K562 (cell line): Measurements from ENCODE around the gene COL9A2.
"Not testable (repeated sequence)": the region's sequence is repeated elsewhere in the genome, so short reads cannot be mapped to it uniquely, and the experiment has no call there.

Experiments
- ARID3A ChIP-seq: IDR thresholded peaks from 2 replicates; pipeline ENCODE4 v1.6.1; 2012; ENCODE audit warnings: low read depth, low read length, improper control_type of control experiment, borderline replicate concordance
- ATF7 ChIP-seq: fragments of 450-650 bp; IDR thresholded peaks from 2 replicates; pipeline ENCODE4 v1.7.1; 2014; ENCODE audit warnings: mild to moderate bottlenecking, moderate library complexity
- CTCF ChIP-seq, 3 experiments: IDR thresholded peaks in 2 of 3; conservative IDR thresholded peaks in 1 of 3; 2 replicates each; pipeline ENCODE4 v1.5.1; 2011 to 2012; ENCODE audit warnings: low read length in 3 of 3, mild to moderate bottlenecking in 3 of 3, control low read depth in 2 of 3, improper control_type of control experiment in 1 of 3, inconsistent platforms in 1 of 3, low read depth in 1 of 3, mixed read lengths in 1 of 3, moderate library complexity in 1 of 3; ENCODE audit not compliant: insufficient read depth in 2 of 3
- GATA2 ChIP-seq: sonication (generic); formaldehyde crosslinking; IDR thresholded peaks from 2 replicates; pipeline ENCODE4 v1.4.0; 2020; ENCODE audit warnings: mild to moderate bottlenecking, missing genetic modification reagents
- ILF3 ChIP-seq: fragments of 450-650 bp; IDR thresholded peaks from 2 replicates; pipeline ENCODE4 v1.6.1; 2018; ENCODE audit warnings: antibody characterized with exemption, mild to moderate bottlenecking, moderate library complexity, borderline replicate concordance
- MAFG ChIP-seq: fragments of 450-650 bp; conservative IDR thresholded peaks from 2 replicates; pipeline ENCODE4 v1.6.1; 2016; ENCODE audit warnings: missing genetic modification characterization, missing compliant biosample characterization
- MAFK ChIP-seq: IDR thresholded peaks from 2 replicates; pipeline ENCODE4 v1.6.1; 2011; ENCODE audit warnings: low read length, improper control_type of control experiment
- MBD2 ChIP-seq: sonication (generic); IDR thresholded peaks from 2 replicates; pipeline ENCODE4 v1.6.1; 2016; ENCODE audit warnings: low read depth, borderline replicate concordance
- NR2C2 ChIP-seq, 2 experiments: fragments of 200-800 bp in 1 of 2; sonication (Bioruptor generic) in 1 of 2; sonication (generic) in 1 of 2; formaldehyde crosslinking in 1 of 2; IDR thresholded peaks; 2 replicates each; pipeline versions ENCODE4 v1.6.1 to v1.8.0; 2016 to 2022; ENCODE audit warnings: mild to moderate bottlenecking in 1 of 2, missing compliant biosample characterization in 1 of 2, missing genetic modification characterization in 1 of 2, missing genetic modification reagents in 1 of 2
- POLR2AphosphoS2 ChIP-seq: IDR thresholded peaks from 2 replicates; pipeline ENCODE4 v1.6.1; 2012; ENCODE audit warnings: low read length, improper control_type of control experiment
- PREB ChIP-seq: sonication (generic); formaldehyde crosslinking; IDR thresholded peaks from 2 replicates; pipeline ENCODE4 v1.8.1; 2023; ENCODE audit warnings: mild to moderate bottlenecking, missing genetic modification reagents
- TEAD4 ChIP-seq, 2 experiments: sonication (generic) in 1 of 2; formaldehyde crosslinking in 1 of 2; IDR thresholded peaks; 2 replicates each; pipeline versions ENCODE4 v1.6.1 to v1.8.0; 2012 to 2022; ENCODE audit warnings: borderline replicate concordance in 1 of 2, inconsistent platforms in 1 of 2, low read length in 1 of 2, mild to moderate bottlenecking in 1 of 2, missing genetic modification reagents in 1 of 2
- ZNF143 ChIP-seq: sonication (generic); formaldehyde crosslinking; IDR thresholded peaks from 2 replicates; pipeline ENCODE4 v1.9.0; 2022; ENCODE audit warnings: mild to moderate bottlenecking, missing genetic modification reagents
- TF ChIP-seq, protein P1 (sequence below), 2 experiments: fragments of 450-650 bp; formaldehyde crosslinking in 1 of 2; IDR thresholded peaks; 2 replicates each; pipeline versions ENCODE4 v1.4.0 to v1.6.1; 2014 to 2020; ENCODE audit warnings: mild to moderate bottlenecking in 2 of 2, borderline replicate concordance in 1 of 2, low read depth in 1 of 2

- not testable (repeated sequence) for TF ChIP-seq CTCF (IDR thresholded peaks at IDR 0.05 in 2 of 3, conservative IDR thresholded peaks at IDR 0.05 in 1 of 3; ENCODE audit: insufficient read depth in 2 of 3, low read depth in 1 of 3, low read length in 3 of 3); MAFG; ARID3A; ZNF143 (CRISPR knock-in tag); POLR2AphosphoS2; GATA2 (CRISPR knock-in tag); PREB (CRISPR knock-in tag); MAFK; NR2C2 (CRISPR knock-in tag; IDR thresholded peaks at IDR 0.05); NR2C2 (tag; IDR thresholded peaks at IDR 0.05); MBD2; ILF3; TEAD4 (IDR thresholded peaks at IDR 0.05; ENCODE audit: low read length); TEAD4 (CRISPR knock-in tag; IDR thresholded peaks at IDR 0.05; ENCODE audit: borderline replicate concordance); ATF7
- TF ChIP-seq, protein P1, sequence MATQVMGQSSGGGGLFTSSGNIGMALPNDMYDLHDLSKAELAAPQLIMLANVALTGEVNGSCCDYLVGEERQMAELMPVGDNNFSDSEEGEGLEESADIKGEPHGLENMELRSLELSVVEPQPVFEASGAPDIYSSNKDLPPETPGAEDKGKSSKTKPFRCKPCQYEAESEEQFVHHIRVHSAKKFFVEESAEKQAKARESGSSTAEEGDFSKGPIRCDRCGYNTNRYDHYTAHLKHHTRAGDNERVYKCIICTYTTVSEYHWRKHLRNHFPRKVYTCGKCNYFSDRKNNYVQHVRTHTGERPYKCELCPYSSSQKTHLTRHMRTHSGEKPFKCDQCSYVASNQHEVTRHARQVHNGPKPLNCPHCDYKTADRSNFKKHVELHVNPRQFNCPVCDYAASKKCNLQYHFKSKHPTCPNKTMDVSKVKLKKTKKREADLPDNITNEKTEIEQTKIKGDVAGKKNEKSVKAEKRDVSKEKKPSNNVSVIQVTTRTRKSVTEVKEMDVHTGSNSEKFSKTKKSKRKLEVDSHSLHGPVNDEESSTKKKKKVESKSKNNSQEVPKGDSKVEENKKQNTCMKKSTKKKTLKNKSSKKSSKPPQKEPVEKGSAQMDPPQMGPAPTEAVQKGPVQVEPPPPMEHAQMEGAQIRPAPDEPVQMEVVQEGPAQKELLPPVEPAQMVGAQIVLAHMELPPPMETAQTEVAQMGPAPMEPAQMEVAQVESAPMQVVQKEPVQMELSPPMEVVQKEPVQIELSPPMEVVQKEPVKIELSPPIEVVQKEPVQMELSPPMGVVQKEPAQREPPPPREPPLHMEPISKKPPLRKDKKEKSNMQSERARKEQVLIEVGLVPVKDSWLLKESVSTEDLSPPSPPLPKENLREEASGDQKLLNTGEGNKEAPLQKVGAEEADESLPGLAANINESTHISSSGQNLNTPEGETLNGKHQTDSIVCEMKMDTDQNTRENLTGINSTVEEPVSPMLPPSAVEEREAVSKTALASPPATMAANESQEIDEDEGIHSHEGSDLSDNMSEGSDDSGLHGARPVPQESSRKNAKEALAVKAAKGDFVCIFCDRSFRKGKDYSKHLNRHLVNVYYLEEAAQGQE (IDR thresholded peaks at IDR 0.05; ENCODE audit: borderline replicate concordance) = not testable (repeated sequence)
- TF ChIP-seq, protein P1 (CRISPR knock-in tag; IDR thresholded peaks at IDR 0.05; ENCODE audit: low read depth) = not testable (repeated sequence)
Measured at GRCh38 chr1:40331403-40331802, 14.3 kb upstream of the COL9A2 start.
